Measurements from ENCODE around the gene PLXNA2. TPM values are rescaled to one million over a fixed set of nuclear protein-coding genes. Genes with fewer than 3 reads are reported as not detected.

Gene PLXNA2
- polyA plus RNA-seq, 5 donors, result 19.5 to 37.5 (median 26.6) TPM

GRCh38 chr1:208100906-208101305 lies 143.3 kb downstream of the PLXNA2 start:
- no peak for DNase-seq

- DNase-seq, result no peak
Measured at GRCh38 chr1:208100106-208100505, 144.1 kb downstream of the PLXNA2 start.

- DNase-seq, result no peak
Measured at GRCh38 chr1:208098773-208099172, 145.4 kb downstream of the PLXNA2 start.

- DNase-seq, result peak in 1 of 2 donors; percentile 44
Measured at GRCh38 chr1:208093754-208094719, 150.1 kb downstream of the PLXNA2 start.

- no peak for DNase-seq
Measured at GRCh38 chr1:208093046-208093445, 151.1 kb downstream of the PLXNA2 start.

- no peak for DNase-seq
Measured at GRCh38 chr1:208090388-208091301, 153.5 kb downstream of the PLXNA2 start.

GRCh38 chr1:208089761-208090370 lies 154.3 kb downstream of the PLXNA2 start:
- no peak for DNase-seq

- no peak for DNase-seq
Measured at GRCh38 chr1:208089149-208089548, 155.0 kb downstream of the PLXNA2 start.

GRCh38 chr1:208088319-208088718 lies 155.9 kb downstream of the PLXNA2 start:
- no peak for DNase-seq

- DNase-seq, result no peak
Measured at GRCh38 chr1:208085655-208086515, 158.3 kb downstream of the PLXNA2 start.

- DNase-seq, result no peak
Measured at GRCh38 chr1:208084764-208085163, 159.4 kb downstream of the PLXNA2 start.

GRCh38 chr1:208084220-208084619 lies 160.0 kb downstream of the PLXNA2 start:
- DNase-seq, result no peak

GRCh38 chr1:208083715-208084085 lies 160.5 kb downstream of the PLXNA2 start:
- DNase-seq, result no peak

GRCh38 chr1:208083016-208083714 lies 161.0 kb downstream of the PLXNA2 start:
- no peak for DNase-seq

- no peak for DNase-seq
Measured at GRCh38 chr1:208081972-208082371, 162.2 kb downstream of the PLXNA2 start.

- DNase-seq, result no peak
Measured at GRCh38 chr1:208080396-208081286, 163.5 kb downstream of the PLXNA2 start.

- DNase-seq, result no peak
Measured at GRCh38 chr1:208079161-208079560, 165.0 kb downstream of the PLXNA2 start.

- no peak for DNase-seq
Measured at GRCh38 chr1:208078752-208079151, 165.4 kb downstream of the PLXNA2 start.
